Measurements from ENCODE around the gene TFF3. TPM values are rescaled to one million over a fixed set of nuclear protein-coding genes. Genes with fewer than 3 reads are reported as not detected.
A peak's percentile ranks its signal among the peaks of the same experiment; 100 is the strongest.

TFF3 gene
- total and polyA plus RNA-seq, 2 of the 13 experiments (the other 11 are each of a cell fraction or from before 2014, with no cell fraction given) = 14.2 to 26.9 TPM

DNA sequence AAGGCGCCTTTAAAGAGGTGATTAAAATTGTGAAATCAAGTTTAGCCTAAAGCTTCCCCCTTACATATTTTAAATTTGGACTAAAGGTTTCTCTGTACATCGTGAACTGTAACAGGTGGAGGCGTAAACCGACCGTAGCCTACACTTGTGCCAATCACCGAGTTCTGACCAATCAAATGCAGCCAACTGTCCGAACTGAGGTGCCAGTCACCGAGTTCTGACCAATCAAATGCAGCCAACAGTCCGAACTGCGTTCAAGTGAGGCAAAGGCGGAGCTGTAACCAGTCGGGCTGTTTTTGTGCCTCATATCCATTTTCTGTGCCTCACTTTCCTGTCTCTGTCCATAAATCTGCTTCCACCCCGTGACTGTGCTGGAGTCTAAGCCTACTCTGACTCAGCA is 43.7 kb upstream of the TFF3 start:
- no peaks in the 10 kb centered on the region; a peak in 2 of 5 replicates for H3K27me3 ChIP-seq (ENCODE audit: control insufficient read depth in 1 of 2, insufficient read depth in 2 of 2, low read length in 2 of 2)
- H3K4me3 ChIP-seq (replicated peaks in 1 of 3; ENCODE audit: insufficient read depth in 1 of 3, low read depth in 2 of 3, low read length in 3 of 3) = no peak overlapping the region
- no peaks in the 10 kb centered on the region for H3K79me2 ChIP-seq (ENCODE audit: insufficient read depth, low read length)
- DNase-seq (ENCODE audit: low spot score) = no peak
- no peaks in the 10 kb centered on the region for H4K20me1 ChIP-seq (ENCODE audit: insufficient read depth, low read length)
- TF ChIP-seq ONECUT2 (CRISPR knock-in tag; IDR thresholded peaks at IDR 0.05) (no peak), NFYC (CRISPR knock-in tag; IDR thresholded peaks at IDR 0.05) (peak; percentile 33; the same call in 1 of the 2 replicates)
- H3K4me2 ChIP-seq (ENCODE audit: low read depth, low read length) = no peak overlapping the region
- no peaks in the 10 kb centered on the region; the same call in 1 of the 2 replicates for H3K9me3 ChIP-seq (ENCODE audit: low read length)
- no TSS peak for BruUV-seq (replicated peaks)
- intact Hi-C loops (cut with micrococcal nuclease; ENCODE audit: unreplicated experiment) = no loop called here
- H3K36me3 ChIP-seq (replicated peaks in 1 of 2; ENCODE audit: control insufficient read depth in 1 of 2, insufficient read depth in 2 of 2, low read length in 2 of 2) = no peaks in the 10 kb centered on the region
- H3K9ac ChIP-seq (ENCODE audit: insufficient read depth, low read depth, low read length) = no peak overlapping the region
- in situ Hi-C loops (cut with HindIII; ENCODE audit: extremely low pct_ligation_motif_present, low pct_unique_long_range_greater_than_20kb) = no loop called here
- WGBS (ENCODE audit: low lambda C conversion rate) = 78% methylated on average over 12 of the region's 13 CpGs
- no peak for ATAC-seq
- FAIRE-seq = no peak
- no peak overlapping the region for H3K27ac ChIP-seq (ENCODE audit: extremely low read length, insufficient read depth, low read length)
- POLR2A ChIA-PET = no interaction called here
- peaks cover 11% of the 10 kb centered on the region for H3K4me1 ChIP-seq (ENCODE audit: insufficient read depth, low read length)
- CTCF ChIA-PET (ENCODE audit: low intra/inter-chr PET ratio, low total read pairs) = no interaction called here
- H2AFZ ChIP-seq (ENCODE audit: low read length) = no peak overlapping the region

DNA sequence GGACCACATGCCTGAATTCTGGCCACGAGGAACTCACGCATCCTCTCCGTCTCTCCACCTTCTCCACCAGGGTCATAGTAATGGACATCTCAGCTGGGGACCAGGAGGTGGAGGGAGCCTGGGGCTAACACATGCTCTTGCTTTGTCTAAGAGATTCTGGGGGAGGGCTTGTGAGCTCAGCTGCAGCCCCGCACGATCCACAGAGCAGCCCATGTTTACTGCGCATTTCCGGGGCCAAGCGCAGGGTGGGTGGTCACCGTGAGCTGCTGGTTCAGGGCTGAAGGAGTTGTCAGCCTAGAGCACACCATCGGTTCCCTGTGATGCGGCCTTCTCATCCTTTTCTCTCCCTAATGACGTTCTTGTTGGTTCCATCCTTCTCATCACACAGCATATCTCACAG is 43.1 kb upstream of the TFF3 start:
- Histone ChIP-seq H3K4me1 (ENCODE audit: insufficient read depth, low read length) (peaks cover 9% of the 10 kb centered on the region; the same call in 1 of the 2 replicates), H3K27me3 (ENCODE audit: control insufficient read depth in 1 of 2, insufficient read depth in 2 of 2, low read length in 2 of 2) (no peaks in the 10 kb centered on the region; a peak in 2 of 5 replicates), H3K27ac (ENCODE audit: extremely low read length, insufficient read depth, low read length) (no peak overlapping the region), H3K9me3 (ENCODE audit: low read length) (no peaks in the 10 kb centered on the region; the same call in 1 of the 2 replicates), H3K79me2 (ENCODE audit: insufficient read depth, low read length) (no peaks in the 10 kb centered on the region), H3K4me2 (ENCODE audit: low read depth, low read length) (no peak overlapping the region), H3K9ac (ENCODE audit: insufficient read depth, low read depth, low read length) (no peak overlapping the region), H4K20me1 (ENCODE audit: insufficient read depth, low read length) (no peaks in the 10 kb centered on the region), H2AFZ (ENCODE audit: low read length) (no peak overlapping the region), H3K36me3 (replicated peaks in 1 of 2; ENCODE audit: control insufficient read depth in 1 of 2, insufficient read depth in 2 of 2, low read length in 2 of 2) (no peaks in the 10 kb centered on the region), H3K4me3 (replicated peaks in 1 of 3; ENCODE audit: insufficient read depth in 1 of 3, low read depth in 2 of 3, low read length in 3 of 3) (no peak overlapping the region)
- in situ Hi-C loops (cut with HindIII; ENCODE audit: extremely low pct_ligation_motif_present, low pct_unique_long_range_greater_than_20kb) (no loop called here), intact Hi-C loops (cut with micrococcal nuclease; ENCODE audit: unreplicated experiment) (no loop called here)
- ChIA-PET CTCF (ENCODE audit: low intra/inter-chr PET ratio, low total read pairs) (no interaction called here), POLR2A (no interaction called here)
- ATAC-seq = no peak
- no peak for DNase-seq (ENCODE audit: low spot score)
- WGBS (ENCODE audit: low lambda C conversion rate) = 76% methylated on average over 8 of the region's 12 CpGs
- FAIRE-seq = no peak
- no TSS peak for BruUV-seq (replicated peaks)
- TF ChIP-seq ELF1 (CRISPR knock-in tag; IDR thresholded peaks at IDR 0.05) (no peak), ZNF235 (CRISPR knock-in tag; IDR thresholded peaks at IDR 0.05; ENCODE audit: borderline replicate concordance) (no peak), ZNF709 (CRISPR knock-in tag; IDR thresholded peaks at IDR 0.05) (no peak), ZNF615 (CRISPR knock-in tag; IDR thresholded peaks at IDR 0.05; ENCODE audit: borderline replicate concordance) (no peak), SMARCC2 (IDR thresholded peaks at IDR 0.05) (no peak), JUN (CRISPR knock-in tag; IDR thresholded peaks at IDR 0.05) (no peak), XBP1 (CRISPR knock-in tag; IDR thresholded peaks at IDR 0.05) (no peak), HDAC1 (CRISPR knock-in tag; IDR thresholded peaks at IDR 0.05) (no peak), FOXO1 (CRISPR knock-in tag; IDR thresholded peaks at IDR 0.05) (no peak), CAMTA2 (CRISPR knock-in tag; IDR thresholded peaks at IDR 0.05; ENCODE audit: borderline replicate concordance) (no peak), WIZ (CRISPR knock-in tag; IDR thresholded peaks at IDR 0.05) (no peak), ZNF547 (CRISPR knock-in tag; IDR thresholded peaks at IDR 0.05) (no peak), SETDB1 (CRISPR knock-in tag; IDR thresholded peaks at IDR 0.05; ENCODE audit: borderline replicate concordance) (no peak), CENPT (CRISPR knock-in tag; IDR thresholded peaks at IDR 0.05; ENCODE audit: low read depth) (no peak)
